Measurements from ENCODE around the gene SLX4IP.

DNA sequence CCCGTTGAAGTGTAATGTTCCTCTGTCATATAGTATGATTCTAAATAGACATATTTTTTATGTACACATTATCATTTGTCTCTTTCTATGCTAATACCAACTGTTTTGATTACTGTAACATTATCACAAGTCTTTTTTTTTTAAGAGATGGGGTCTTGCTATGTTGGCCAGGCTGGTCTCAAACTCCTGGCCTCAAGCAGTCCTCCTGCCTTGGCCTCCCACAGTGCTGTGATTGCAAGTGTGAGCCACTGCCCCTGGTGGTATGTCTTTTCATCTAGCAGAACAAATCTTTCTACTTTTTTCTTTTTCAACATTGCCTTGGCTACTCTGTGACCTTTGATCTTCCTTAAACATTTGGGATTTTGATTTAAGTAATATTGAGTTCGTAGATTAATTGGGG, 57.7 kb downstream of the SLX4IP start:
- TF ChIP-seq POLR2A (IDR thresholded peaks at IDR 0.05) (no peak), POLR2AphosphoS5 (IDR thresholded peaks at IDR 0.05) (no peak)
- TF ChIP-seq, protein P1, sequence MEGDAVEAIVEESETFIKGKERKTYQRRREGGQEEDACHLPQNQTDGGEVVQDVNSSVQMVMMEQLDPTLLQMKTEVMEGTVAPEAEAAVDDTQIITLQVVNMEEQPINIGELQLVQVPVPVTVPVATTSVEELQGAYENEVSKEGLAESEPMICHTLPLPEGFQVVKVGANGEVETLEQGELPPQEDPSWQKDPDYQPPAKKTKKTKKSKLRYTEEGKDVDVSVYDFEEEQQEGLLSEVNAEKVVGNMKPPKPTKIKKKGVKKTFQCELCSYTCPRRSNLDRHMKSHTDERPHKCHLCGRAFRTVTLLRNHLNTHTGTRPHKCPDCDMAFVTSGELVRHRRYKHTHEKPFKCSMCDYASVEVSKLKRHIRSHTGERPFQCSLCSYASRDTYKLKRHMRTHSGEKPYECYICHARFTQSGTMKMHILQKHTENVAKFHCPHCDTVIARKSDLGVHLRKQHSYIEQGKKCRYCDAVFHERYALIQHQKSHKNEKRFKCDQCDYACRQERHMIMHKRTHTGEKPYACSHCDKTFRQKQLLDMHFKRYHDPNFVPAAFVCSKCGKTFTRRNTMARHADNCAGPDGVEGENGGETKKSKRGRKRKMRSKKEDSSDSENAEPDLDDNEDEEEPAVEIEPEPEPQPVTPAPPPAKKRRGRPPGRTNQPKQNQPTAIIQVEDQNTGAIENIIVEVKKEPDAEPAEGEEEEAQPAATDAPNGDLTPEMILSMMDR (IDR thresholded peaks at IDR 0.05): no peak

Measured in prostate gland (tissue), 2 donors.